Fibroblast of mammary gland (primary cell): ENCODE measurements around the gene KCNV2.

Experiments used
- DNase-seq: peaks from one replicate; pipeline ENCODE4 v3.0.0-alpha.2; 2010; ENCODE audit warnings: low read depth
- H3K4me3 ChIP-seq: 2 replicates; pipeline ENCODE4 v1.5.1; 2011; ENCODE audit warnings: low read depth, mild to moderate bottlenecking, low read length, moderate library complexity; ENCODE audit not compliant: control insufficient read depth
- TF ChIP-seq, protein P1 (sequence below): conservative IDR thresholded peaks from 2 replicates; pipeline ENCODE4 v1.5.1; 2011; ENCODE audit warnings: low read depth, low read length, inconsistent platforms; ENCODE audit not compliant: control insufficient read depth, insufficient read depth

KCNV2 gene

DNA sequence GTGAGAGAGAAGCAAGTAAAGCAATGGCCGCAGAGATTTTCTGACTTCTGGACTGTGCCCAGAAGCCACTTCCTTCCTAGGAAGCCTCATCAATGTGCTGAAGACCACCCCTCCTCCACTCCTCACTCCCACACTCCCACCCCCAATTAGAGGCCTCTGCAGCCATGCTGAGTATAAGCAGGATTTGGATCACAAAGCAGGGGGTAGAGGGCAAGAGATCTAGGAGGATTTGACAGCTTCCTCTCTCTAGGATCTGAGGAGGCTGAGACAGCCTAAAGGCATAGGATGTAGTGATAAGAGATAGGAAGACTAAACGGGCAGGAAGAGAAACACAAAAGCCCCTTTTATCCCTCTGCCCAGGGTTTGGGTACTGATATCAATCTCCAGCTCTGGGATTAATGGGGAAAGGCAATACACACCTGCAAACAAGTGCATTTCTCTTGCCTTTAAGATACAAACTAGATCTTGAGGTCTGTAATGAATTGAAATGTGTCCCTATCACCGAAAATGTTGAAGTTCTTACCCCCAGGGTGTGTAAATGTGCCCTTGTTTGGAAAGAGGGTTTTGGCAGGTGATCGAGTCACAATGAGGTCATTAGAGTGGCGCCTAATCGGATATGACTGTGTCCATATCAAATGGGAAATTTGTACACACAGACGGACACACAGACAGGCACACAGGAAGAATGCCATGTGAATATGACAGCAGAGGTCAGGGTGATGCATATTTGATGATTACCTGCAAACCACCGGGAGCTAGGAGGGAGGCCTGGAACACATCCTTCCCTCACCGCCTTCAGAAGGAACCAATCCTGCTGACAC, 28.5 kb downstream of the KCNV2 start:
- no peak overlapping the region for H3K4me3 ChIP-seq
- no peak for DNase-seq
- TF ChIP-seq, protein P1, sequence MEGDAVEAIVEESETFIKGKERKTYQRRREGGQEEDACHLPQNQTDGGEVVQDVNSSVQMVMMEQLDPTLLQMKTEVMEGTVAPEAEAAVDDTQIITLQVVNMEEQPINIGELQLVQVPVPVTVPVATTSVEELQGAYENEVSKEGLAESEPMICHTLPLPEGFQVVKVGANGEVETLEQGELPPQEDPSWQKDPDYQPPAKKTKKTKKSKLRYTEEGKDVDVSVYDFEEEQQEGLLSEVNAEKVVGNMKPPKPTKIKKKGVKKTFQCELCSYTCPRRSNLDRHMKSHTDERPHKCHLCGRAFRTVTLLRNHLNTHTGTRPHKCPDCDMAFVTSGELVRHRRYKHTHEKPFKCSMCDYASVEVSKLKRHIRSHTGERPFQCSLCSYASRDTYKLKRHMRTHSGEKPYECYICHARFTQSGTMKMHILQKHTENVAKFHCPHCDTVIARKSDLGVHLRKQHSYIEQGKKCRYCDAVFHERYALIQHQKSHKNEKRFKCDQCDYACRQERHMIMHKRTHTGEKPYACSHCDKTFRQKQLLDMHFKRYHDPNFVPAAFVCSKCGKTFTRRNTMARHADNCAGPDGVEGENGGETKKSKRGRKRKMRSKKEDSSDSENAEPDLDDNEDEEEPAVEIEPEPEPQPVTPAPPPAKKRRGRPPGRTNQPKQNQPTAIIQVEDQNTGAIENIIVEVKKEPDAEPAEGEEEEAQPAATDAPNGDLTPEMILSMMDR, result no peak

DNA sequence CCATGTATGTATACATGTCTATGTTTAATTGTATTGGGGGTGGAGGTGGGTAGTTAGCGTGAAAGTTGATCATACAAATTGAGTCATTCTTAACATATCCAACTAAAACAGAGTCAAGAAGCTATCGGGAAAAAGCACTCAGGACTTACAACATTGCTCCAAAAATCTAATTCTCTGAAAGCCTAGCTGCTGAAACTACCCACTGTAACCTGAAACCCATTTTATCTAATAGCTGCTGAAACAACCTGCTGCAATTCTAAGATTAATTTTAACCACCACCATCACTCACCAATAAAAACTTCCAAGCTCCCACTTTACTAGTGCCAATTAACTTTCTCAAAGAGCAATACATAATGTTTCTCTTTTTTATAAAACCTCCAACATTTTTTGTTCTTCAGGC, 32.2 kb downstream of the KCNV2 start:
- DNase-seq, result no peak
- no peak overlapping the region for H3K4me3 ChIP-seq
- TF ChIP-seq, protein P1, result no peak

- H3K4me3 ChIP-seq, result no peak overlapping the region
- no peak for DNase-seq
- TF ChIP-seq, protein P1, result no peak
These were observed 38.0 kb downstream of the KCNV2 start for GRCh38 chr9:2755285-2755684.

DNA sequence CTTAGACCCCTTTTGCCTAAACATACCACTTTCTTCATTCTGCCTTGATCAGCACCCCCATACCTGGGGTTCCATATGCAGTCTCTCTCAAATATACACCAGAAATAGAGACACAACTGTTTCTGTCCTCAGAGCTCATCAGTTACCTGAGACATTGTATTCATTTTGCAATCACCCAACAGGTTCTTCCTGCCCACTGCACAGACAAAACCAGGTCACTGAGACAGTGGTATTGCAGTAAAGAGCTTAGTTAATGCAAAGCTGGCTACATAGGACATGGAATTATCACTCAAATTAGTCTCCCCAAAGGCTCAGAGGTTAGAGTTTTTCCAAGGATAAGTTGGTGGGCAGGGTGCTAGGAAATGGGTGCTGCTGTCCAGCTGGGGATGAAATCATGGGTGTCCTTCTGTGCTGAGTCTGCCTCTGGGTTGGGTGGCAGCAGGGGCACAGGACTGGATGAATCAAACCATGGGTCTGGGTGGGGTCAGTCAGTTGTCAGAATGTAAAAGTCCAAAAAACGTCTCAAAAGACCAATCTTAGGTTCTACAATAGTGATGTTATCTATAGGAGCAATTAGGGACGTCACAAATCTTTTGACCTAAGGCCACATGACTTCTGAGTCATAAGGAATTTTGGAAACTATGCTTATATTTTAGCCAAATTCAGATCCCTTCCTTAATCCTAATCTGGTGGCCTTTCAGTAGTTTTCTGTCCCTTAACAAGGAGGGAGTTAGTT, 41.0 kb downstream of the KCNV2 start:
- TF ChIP-seq, protein P1, result no peak
- H3K4me3 ChIP-seq, result no peak overlapping the region
- peak; percentile 19 for DNase-seq

DNA sequence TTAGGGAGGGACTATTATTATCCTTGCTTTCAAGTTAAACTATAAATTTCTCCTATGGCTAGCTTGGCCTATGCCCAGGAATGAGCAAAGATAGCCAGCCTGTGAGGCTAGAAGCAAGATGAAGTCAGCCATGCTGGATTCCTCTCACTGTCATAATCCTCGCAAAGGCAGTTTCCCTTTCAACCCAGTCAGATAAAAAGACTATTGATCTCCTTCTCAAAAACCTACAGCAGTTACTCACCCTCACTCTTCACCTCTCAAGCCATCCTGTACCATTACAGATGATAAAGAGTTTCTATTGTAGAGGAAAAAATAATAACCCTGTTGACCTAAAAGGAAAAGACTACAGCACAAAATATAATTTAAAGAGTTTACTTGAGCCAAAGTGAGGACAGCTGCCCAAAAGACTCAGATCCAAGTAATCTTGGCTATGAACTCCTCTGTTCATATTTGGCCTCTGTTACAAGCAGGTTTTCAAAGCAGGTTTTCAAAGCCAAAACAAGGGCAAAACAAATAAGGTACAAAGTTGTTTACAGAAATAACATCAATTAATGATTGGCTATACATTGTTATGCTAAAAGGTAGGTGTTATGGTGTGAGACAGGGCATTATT, 41.7 kb downstream of the KCNV2 start:
- peak; percentile 11 for DNase-seq
- TF ChIP-seq, protein P1, result no peak
- no peak overlapping the region for H3K4me3 ChIP-seq

GRCh38 chr9:2761424-2761823, 44.1 kb downstream of the KCNV2 start:
- TF ChIP-seq, protein P1, result no peak
- H3K4me3 ChIP-seq, result no peak overlapping the region
- DNase-seq, result no peak
